H9 (cell line): ENCODE results near the gene SLC15A5. TPM values are rescaled to one million over a fixed set of nuclear protein-coding genes. Genes with fewer than 3 reads are reported as not detected.

Experiments
- DNase-seq: peaks from one replicate; pipeline ENCODE4 v3.0.0-alpha.2; 2017
- H2AFZ ChIP-seq: one replicate; pipeline ENCODE4 v1.6.1; 2013; ENCODE audit warnings: mild to moderate bottlenecking, low read length, control low read depth, moderate library complexity
- H2AK5ac ChIP-seq: 2 replicates; pipeline ENCODE4 v1.6.1; 2013; ENCODE audit warnings: low read length, control low read depth, mixed read lengths; ENCODE audit not compliant: insufficient read length
- H2BK120ac ChIP-seq: one replicate; pipeline ENCODE4 v1.6.1; 2013; ENCODE audit warnings: low read depth, mild to moderate bottlenecking, low read length, control low read depth, inconsistent platforms; ENCODE audit not compliant: poor library complexity, severe bottlenecking
- H2BK12ac ChIP-seq: 2 replicates; pipeline ENCODE4 v1.6.1; 2013; ENCODE audit warnings: low read length, control low read depth, mixed read lengths, low read depth; ENCODE audit not compliant: insufficient read length
- H2BK15ac ChIP-seq: 2 replicates; pipeline ENCODE4 v1.6.1; 2013; ENCODE audit warnings: low read depth, low read length, control low read depth
- H2BK20ac ChIP-seq: one replicate; pipeline ENCODE4 v1.6.1; 2013; ENCODE audit warnings: low read depth, mild to moderate bottlenecking, low read length, control low read depth, inconsistent platforms; ENCODE audit not compliant: poor library complexity, severe bottlenecking
- H2BK5ac ChIP-seq: 2 replicates; pipeline ENCODE4 v1.6.1; 2013; ENCODE audit warnings: low read length, control low read depth, mixed read lengths; ENCODE audit not compliant: insufficient read length
- H3K14ac ChIP-seq: 2 replicates; pipeline ENCODE4 v1.6.1; 2013; ENCODE audit warnings: low read length, control low read depth; ENCODE audit not compliant: insufficient read depth
- H3K18ac ChIP-seq: 2 replicates; pipeline ENCODE4 v1.6.1; 2013; ENCODE audit warnings: low read depth, mild to moderate bottlenecking, mixed read lengths, low read length, control low read depth; ENCODE audit not compliant: insufficient read length
- H3K23ac ChIP-seq: 2 replicates; pipeline ENCODE4 v1.6.1; 2013; ENCODE audit warnings: low read length, control low read depth, mixed read lengths, low read depth; ENCODE audit not compliant: insufficient read length
- H3K23me2 ChIP-seq: 2 replicates; pipeline ENCODE4 v1.6.1; 2013; ENCODE audit warnings: low read depth, mild to moderate bottlenecking, mixed read lengths, low read length, control low read depth; ENCODE audit not compliant: insufficient read length, poor library complexity, severe bottlenecking
- H3K27ac ChIP-seq: 2 replicates; pipeline ENCODE4 v1.5.1; 2013; ENCODE audit warnings: low read length, control low read depth, mixed read lengths, low read depth; ENCODE audit not compliant: insufficient read length
- H3K27me3 ChIP-seq: 2 replicates; pipeline ENCODE4 v1.6.1; 2013; ENCODE audit warnings: low read length, control low read depth, inconsistent platforms; ENCODE audit not compliant: insufficient read depth
- H3K4ac ChIP-seq: 2 replicates; pipeline ENCODE4 v1.6.1; 2013; ENCODE audit warnings: low read depth, mild to moderate bottlenecking, control low read depth, inconsistent platforms, low read length, moderate library complexity
- H3K4me1 ChIP-seq: 2 replicates; pipeline ENCODE4 v1.6.1; 2013; ENCODE audit warnings: low read length, control low read depth, inconsistent platforms; ENCODE audit not compliant: insufficient read depth
- H3K4me2 ChIP-seq: 2 replicates; pipeline ENCODE4 v1.6.1; 2013; ENCODE audit warnings: low read length, control low read depth, mixed read lengths; ENCODE audit not compliant: insufficient read length, insufficient read depth
- H3K56ac ChIP-seq: 2 replicates; pipeline ENCODE4 v1.6.1; 2013; ENCODE audit warnings: low read depth, mild to moderate bottlenecking, mixed read lengths, low read length, control low read depth; ENCODE audit not compliant: insufficient read length
- H3K79me1 ChIP-seq: 2 replicates; pipeline ENCODE4 v1.6.1; 2013; ENCODE audit warnings: low read depth, mild to moderate bottlenecking, moderate library complexity, low read length, control low read depth, inconsistent platforms; ENCODE audit not compliant: insufficient read depth, poor library complexity, severe bottlenecking
- H3K79me2 ChIP-seq: 2 replicates; pipeline ENCODE4 v1.6.1; 2013; ENCODE audit warnings: low read length, control low read depth, inconsistent platforms; ENCODE audit not compliant: insufficient read depth
- H3K9ac ChIP-seq: 2 replicates; pipeline ENCODE4 v1.6.1; 2013; ENCODE audit warnings: low read length, control low read depth, mixed read lengths; ENCODE audit not compliant: insufficient read length; ENCODE audit errors: extremely low read depth
- H3K9me3 ChIP-seq: one replicate; pipeline ENCODE4 v1.6.1; 2013; ENCODE audit warnings: low read depth, low read length, inconsistent platforms; ENCODE audit not compliant: control insufficient read depth
- H3T11ph ChIP-seq: one replicate; pipeline ENCODE4 v1.6.1; 2013; ENCODE audit warnings: mild to moderate bottlenecking, low read length, control low read depth, inconsistent platforms
- H4K20me1 ChIP-seq: one replicate; pipeline ENCODE4 v1.6.1; 2013; ENCODE audit not compliant: control insufficient read depth, insufficient read length, insufficient read depth
- H4K5ac ChIP-seq: 2 replicates; pipeline ENCODE4 v1.6.1; 2013; ENCODE audit warnings: low read depth, mild to moderate bottlenecking, mixed read lengths, low read length, control low read depth; ENCODE audit not compliant: insufficient read length
- H4K8ac ChIP-seq: replicated peaks from 2 replicates; pipeline ENCODE4 v1.6.1; 2013; ENCODE audit warnings: low read length, control low read depth, mixed read lengths, low read depth; ENCODE audit not compliant: insufficient read length
- H4K91ac ChIP-seq: 2 replicates; pipeline ENCODE4 v1.6.1; 2013; ENCODE audit warnings: low read depth, mild to moderate bottlenecking, moderate library complexity, mixed read lengths, low read length, control low read depth; ENCODE audit not compliant: insufficient read length
- H3K27ac Mint-ChIP-seq, 3 experiments: 2 replicates in 2 of 3; 3 replicates in 1 of 3; pipeline ENCODE4 v1.8.0; 2020 to 2021; ENCODE audit warnings: mixed read lengths in 3 of 3, mild to moderate bottlenecking in 1 of 3, moderate library complexity in 1 of 3
- H3K27me3 Mint-ChIP-seq: 2 replicates; pipeline ENCODE4 v1.8.0; 2021; ENCODE audit warnings: low read depth, mild to moderate bottlenecking, moderate library complexity, mixed read lengths
- H3K36me3 Mint-ChIP-seq, 3 experiments: 2 replicates in 2 of 3; 3 replicates in 1 of 3; pipeline ENCODE4 v1.8.0; 2020 to 2021; ENCODE audit warnings: low read depth in 3 of 3, mixed read lengths in 3 of 3; ENCODE audit not compliant: insufficient read depth in 1 of 3
- H3K4me1 Mint-ChIP-seq, 2 experiments: 2 replicates each; pipeline ENCODE4 v1.8.0; 2020; ENCODE audit warnings: mixed read lengths in 2 of 2
- H3K4me3 Mint-ChIP-seq, 2 experiments: 2 replicates in 1 of 2; 3 replicates in 1 of 2; pipeline ENCODE4 v1.8.0; 2020 to 2021; ENCODE audit warnings: mild to moderate bottlenecking in 2 of 2, mixed read lengths in 2 of 2, moderate library complexity in 1 of 2
- H3K9me3 Mint-ChIP-seq, 2 experiments: 2 replicates in 1 of 2; 3 replicates in 1 of 2; pipeline ENCODE4 v1.8.0; 2020; ENCODE audit warnings: mild to moderate bottlenecking in 2 of 2, mixed read lengths in 2 of 2, moderate library complexity in 1 of 2
- CTCF ChIP-seq: fragments of 200-600 bp; sonication (generic); conservative IDR thresholded peaks from 3 replicates; pipeline ENCODE4 v1.8.0; 2021; ENCODE audit warnings: antibody characterized with exemption, mild to moderate bottlenecking
- WGBS: extraction: QIAGEN DNeasy Blood & Tissue Kit; methylation state at CpG from one replicate; pipeline ENCODE4 v1.1.7; 2013; ENCODE audit warnings: missing lambda C conversion rate, low lambda C conversion rate, mixed read lengths; ENCODE audit not compliant: insufficient read length; ENCODE audit errors: extremely low coverage; 5-methylcytosine and 5-hydroxymethylcytosine counted together
- total RNA-seq: library from RNA; stranded (reverse); gene quantifications from 2 replicates; pipeline ENCODE4 v1.2.1, GENCODE V29; 2021

Gene SLC15A5
- total RNA-seq, 1 experiment from 2014 or later = not detected

DNA sequence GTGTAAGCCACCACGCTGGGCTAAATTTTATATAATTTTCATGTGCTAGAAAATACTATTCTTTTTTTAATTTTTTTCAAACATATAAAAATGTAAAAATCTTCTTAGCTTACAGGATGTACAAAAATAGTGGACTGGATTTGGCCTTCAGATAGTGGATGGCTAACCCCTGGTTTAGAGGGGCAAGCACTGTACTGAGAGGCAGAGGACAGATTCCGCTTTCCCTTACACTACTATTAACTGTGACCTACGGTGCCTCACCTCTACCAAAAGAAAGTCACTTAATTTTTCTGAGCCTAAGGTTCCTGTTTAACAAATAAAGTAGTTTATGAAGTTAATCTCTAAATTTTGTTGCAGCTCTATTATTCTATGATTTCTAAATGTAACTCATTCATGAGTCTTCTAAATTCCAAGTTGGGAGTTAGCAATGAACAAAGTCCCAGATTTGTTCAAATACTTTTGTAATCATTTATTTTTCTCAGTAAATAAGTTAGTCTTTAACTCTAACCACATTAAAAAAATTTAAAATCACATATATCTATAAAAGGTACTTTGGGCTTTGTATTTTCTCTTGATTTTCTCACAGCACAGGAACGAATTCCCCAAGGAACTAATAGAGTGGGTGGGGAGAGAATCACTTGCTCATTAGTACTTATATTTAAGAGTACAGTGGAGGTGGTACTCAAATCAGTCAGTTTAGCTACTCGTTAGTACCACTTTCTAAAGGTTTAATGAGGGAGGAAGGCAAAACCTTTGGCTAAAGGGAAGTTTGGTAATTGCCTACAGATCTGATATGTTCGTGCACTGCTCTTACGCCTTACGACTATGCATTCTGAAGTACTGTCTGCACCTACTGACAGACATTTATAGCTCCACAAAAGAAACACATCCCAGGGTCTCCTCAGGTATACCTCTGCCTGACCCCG, 33.7 kb downstream of the SLC15A5 start:
- H3K27me3 Mint-ChIP-seq = no peaks in the 10 kb centered on the region
- no peak overlapping the region for H3T11ph ChIP-seq
- no peaks in the 10 kb centered on the region for H3K79me2 ChIP-seq
- H3K18ac ChIP-seq = no peak overlapping the region
- H4K8ac ChIP-seq = no peak overlapping the region
- H2AFZ ChIP-seq = no peak overlapping the region
- H3K9me3 Mint-ChIP-seq = no peaks in the 10 kb centered on the region
- no peak overlapping the region for H3K4me3 Mint-ChIP-seq
- no peak overlapping the region for H2BK20ac ChIP-seq
- no peak overlapping the region for H2BK120ac ChIP-seq
- H3K56ac ChIP-seq = no peak overlapping the region
- H3K4me1 ChIP-seq = no peaks in the 10 kb centered on the region
- H3K36me3 Mint-ChIP-seq = no peaks in the 10 kb centered on the region
- no peaks in the 10 kb centered on the region for H3K27me3 ChIP-seq
- no peak overlapping the region for H2BK5ac ChIP-seq
- no peaks in the 10 kb centered on the region for H4K20me1 ChIP-seq
- no peaks in the 10 kb centered on the region for H3K79me1 ChIP-seq
- H3K4ac ChIP-seq = no peak overlapping the region
- TF ChIP-seq CTCF = no peak
- no peak overlapping the region; a peak in 1 of 7 replicates for H3K27ac Mint-ChIP-seq
- no peak for DNase-seq
- H3K14ac ChIP-seq = no peak overlapping the region
- no peaks in the 10 kb centered on the region for H3K4me1 Mint-ChIP-seq
- no peak overlapping the region for H4K91ac ChIP-seq
- H2BK12ac ChIP-seq = no peak overlapping the region
- no peak overlapping the region for H3K23ac ChIP-seq
- H3K4me2 ChIP-seq = no peak overlapping the region
- H2AK5ac ChIP-seq = no peak overlapping the region
- H3K9ac ChIP-seq = no peak overlapping the region
- H3K9me3 ChIP-seq = no peaks in the 10 kb centered on the region
- H3K23me2 ChIP-seq = no peaks in the 10 kb centered on the region
- no peak overlapping the region for H4K5ac ChIP-seq
- no CpG with 5 or more reads among the region's 9 CpGs for WGBS
- no peak overlapping the region for H3K27ac ChIP-seq
- H2BK15ac ChIP-seq = no peak overlapping the region
